NCI-H2081 (cell line): ENCODE measurements around the gene DNAL1.

Experiments
- DNase-seq, 2 experiments: peaks; one replicate each; lab custom pipeline; 2025; lab: John Stamatoyannopoulos, UW

Gene DNAL1

DNA sequence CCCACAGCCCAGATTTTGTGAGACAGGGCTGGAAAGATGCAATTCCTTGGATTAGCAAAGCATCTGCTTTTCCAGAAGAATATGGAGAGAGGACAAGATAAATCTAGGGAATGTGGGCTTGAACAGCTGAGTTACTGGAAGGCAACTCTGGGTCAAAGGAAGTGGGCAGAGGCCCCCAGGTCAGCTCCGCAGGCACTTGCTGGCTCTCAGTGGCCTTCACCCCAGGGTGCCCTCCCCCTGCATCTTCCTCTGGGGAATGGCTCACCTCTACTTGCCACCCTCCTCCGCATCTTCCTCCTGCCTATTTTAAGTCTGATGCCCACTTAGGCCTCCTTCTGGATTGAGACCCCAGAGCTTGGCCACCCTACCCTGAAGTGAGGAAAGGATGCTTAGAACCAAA is 79.9 kb downstream of the DNAL1 start:
- DNase-seq = no peak

DNA sequence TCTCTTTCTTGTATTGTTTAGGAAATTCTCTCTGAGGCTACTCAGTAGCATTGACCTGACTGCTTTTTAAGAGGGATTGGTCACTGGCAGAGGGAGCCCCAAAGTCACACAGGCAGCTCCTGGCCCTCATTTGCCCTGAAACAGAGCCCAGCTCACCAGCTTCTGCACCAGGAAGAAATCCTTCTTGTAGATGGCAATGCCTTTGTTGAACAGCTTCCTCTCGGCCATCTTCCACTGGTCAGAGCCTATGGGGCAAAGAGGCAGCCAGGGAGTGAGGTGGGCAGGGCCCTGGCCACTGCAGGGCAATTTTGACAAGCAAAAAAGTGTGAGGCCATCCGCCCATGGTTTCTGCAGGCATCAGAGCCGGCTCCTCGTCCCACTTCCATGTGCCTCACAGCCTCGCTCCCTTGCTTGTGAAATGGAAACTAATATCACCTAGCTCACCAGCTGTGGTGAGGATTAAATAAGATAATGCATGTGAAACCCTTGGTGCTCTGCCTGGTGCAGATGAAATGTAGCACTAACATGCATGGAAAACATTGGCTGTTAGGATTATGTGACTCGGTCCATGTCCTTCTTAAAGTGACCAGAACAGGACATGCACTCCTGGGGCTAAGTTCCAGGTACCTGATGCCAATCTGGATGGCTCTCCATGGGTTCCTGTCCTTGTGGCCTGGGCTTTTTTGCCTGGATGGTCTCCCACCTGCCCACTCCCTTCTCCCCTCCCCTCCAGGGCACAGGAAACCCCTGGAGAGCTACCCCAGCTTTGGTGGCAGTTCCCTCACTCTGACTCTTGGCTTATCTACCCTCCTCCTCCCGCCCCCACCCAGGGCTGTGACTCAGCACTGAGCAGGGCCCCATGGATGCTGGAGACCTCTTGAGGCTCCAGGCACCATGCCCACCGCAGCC is 80.6 kb downstream of the DNAL1 start:
- no peak for DNase-seq

DNA sequence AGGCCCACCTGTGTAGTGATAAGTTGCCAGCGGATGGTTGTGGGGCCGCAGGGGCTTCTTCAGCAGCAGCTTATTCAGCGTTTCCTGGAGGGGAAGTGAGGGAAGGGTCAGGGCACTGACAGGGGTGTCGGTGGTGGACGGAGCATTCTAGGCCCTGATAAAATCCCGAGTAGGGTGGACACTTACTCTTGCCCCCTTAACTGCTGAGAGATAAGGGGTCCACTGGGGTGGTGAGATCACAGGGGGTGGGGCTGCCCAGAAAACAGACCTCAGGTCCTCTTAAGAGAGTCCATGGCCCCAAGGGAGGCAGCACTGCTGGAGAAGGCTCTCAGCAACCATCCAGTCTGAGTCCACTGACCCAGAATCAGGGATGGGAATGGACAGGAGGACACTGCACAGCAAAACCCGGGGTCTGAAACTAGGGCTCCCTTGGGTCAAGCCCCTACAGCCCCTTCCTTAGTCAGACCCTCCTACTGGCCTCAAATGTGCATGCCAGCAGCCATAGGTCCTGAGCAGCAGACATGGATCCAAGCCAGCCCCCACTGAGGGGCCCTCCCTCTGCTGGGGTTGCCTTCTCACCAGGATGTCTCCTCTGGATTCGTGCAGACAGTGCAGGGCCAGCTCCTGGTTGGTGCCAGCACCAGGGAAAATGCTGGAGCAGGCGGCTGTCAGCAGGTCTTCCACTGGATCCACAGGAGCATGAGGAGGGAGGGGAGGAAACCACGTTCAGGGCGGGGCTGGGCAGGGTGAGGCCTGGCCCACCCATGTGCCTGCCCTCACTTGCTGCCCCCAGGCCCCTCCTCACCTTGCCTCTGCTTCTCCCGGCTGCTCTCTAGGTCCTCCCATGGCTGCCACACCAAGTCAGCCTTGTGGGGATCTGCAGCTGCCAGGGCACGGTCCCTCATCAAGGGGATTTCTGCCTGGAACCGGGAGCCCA is 81.5 kb downstream of the DNAL1 start:
- no peak for DNase-seq

DNA sequence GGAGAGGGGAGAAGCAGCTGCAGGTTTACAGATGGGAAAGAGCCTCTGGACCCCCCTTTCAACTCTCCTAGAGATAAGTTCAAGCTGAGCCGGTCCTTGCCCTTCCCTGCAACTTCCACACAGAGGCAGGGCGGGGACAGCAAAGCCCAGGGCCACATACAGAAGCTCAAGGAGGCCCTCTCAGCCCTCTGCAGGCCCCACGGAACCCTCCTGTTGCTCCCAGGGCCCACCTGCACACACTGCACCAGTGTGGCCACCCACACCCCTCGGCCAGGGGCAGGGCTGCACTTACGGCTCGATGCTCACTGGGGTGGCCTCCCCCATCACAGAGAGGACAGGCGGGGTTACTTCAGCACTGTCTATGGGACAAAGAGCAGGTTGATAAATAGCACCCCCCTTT is 82.4 kb downstream of the DNAL1 start:
- no peak for DNase-seq

DNA sequence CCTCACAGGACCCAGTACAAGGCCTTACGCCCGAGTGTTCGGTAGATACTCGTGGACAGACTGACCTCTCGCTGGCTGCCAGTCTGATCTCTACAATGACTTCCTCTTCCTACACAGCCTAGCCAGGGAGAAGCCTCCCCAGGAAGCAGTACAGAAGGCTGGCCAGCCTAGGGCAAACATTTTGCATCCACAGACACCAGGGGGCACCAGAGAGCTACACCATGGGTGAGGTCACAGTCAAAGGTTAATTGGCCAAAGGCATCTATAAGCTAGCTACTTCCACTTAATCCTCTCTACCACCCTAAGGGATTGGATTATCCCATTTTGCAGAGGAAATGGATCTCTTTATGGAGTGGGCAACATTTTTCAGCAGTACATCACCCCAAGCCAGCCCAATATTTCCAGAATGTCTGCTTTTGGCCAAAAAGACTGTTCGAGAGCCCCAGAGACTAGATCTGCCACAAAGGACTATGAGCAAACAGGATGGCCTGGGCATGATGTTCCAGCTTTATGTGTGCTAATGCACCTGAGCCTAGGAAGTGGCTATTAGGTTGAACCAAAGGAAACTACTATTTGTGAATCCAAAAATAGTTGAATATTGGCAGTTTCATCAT is 84.0 kb downstream of the DNAL1 start:
- DNase-seq = peak; percentile 68 to 72

DNA sequence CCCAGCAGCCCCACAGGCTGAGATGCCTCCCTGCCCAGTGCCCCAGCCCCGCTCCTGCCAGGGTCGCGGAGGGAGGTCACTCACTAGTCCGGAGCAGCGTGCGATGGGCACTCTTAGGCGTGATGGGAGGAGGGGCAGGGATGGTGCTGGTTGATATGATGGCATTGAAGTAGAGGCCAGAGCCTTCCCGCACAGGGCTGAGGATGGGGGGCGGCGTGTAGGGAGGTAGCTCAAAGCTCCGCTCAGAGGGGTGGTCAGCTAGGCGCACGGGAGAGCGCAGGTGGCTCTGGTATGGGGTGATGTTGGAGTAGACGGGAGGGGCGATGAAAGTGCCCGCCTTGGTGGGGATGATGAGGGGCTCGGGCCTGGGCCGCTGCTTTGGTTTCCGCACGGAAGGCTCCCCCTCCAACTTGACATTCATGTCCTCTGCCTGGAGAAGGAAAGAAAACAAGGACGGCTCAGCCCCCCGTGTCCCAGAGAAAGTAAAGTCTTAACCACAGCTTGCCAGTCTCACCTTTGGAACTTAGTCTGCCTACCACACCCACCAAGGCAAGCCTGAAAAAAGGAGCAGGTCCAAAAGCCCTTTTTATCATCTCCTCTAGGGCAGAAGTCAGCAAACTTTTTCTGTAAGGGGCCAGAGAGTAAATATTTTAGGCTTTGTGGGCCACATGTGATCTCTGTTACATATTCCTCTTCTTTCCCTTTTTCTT is 84.9 kb downstream of the DNAL1 start:
- DNase-seq = no peak

DNA sequence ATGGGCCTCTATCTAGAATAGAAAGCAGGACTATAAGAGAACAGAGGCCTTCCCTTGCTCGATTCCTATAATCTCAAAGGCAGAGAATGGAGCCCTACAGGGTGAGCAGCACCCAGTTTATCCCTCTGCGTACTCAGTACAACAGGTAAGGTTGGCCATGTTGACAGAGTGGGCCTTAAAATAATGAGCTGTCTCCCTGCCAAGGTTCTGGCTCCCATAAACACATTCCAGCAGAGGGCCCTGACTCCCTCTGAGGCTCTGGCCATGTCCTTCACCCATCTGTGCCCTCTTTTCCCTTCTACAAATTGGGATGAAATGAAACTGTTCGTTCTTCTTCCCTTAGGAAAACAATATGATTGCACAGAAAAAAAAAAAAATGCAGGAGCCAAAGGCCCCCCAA is 86.3 kb downstream of the DNAL1 start:
- DNase-seq = no peak

DNA sequence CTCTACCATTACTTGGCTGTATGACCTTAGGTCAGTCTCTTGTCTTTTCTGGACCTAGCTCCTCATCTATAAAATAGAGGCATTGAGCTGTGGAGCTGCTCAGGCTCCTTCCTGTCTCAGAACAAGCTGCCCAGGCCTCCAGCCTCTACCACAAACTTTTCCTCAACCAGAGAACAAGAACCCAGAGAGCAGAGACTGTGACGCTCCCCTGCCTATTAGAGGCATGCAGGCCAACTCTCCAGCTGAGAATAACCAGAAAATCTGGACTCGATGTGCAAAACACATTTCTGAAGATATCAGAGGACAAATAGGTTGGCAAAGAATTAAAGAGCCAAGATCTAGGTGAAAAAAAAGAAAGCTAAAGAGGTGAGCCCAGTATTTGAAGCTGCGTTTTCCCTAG is 87.2 kb downstream of the DNAL1 start:
- no peak for DNase-seq

DNA sequence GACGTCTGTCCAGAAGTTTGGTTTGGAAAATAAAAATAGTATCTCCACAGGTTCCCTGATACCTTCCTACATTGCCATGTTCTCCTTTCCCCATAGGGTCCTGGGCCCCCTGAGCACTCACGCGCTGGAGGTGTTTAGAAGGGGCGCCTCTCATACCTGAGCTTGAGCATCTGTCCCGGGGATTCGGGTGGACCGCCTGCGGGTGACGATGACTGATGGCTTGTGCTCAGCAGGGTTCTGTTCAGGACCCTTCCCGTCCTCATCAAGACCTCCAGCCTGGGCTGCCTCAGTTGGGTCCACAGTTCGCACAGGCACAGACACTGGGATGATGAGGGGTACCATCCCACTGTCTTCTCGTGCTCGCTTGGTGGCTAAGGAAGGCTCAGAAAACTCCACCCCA is 92.1 kb downstream of the DNAL1 start:
- no peak for DNase-seq

DNA sequence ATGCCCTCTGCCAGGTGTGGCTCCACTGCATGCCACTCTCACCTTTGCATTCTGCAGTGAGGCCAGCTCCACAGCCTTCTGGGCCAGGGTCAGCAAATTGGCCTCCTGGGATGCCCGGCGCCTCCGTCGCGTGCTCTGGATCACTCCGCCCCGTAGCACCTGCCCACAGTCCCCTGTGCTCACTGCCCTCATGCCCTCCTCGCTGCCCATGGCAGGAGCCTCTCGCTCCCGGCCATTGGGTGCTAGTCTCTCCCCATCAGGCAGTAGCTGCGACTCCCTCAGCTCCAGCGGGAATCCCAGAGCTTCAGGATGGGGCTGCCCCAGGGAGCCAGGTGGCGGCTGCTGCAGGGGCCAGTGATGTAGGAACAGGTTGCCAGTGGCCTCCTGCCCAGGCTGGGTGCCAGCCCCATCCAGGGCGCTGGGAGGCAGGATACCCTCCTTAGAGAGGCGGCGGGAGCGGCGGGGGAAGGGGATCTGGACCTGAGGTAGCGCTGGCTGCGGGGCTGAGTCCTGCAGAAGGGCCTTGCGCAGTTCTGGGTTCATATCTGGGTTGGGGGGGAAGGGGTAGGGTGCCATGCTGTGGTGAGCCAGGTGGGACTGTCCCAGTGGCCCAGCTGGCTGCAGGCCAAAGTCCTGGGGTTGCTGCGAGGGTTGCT is 93.9 kb downstream of the DNAL1 start:
- DNase-seq = no peak

DNA sequence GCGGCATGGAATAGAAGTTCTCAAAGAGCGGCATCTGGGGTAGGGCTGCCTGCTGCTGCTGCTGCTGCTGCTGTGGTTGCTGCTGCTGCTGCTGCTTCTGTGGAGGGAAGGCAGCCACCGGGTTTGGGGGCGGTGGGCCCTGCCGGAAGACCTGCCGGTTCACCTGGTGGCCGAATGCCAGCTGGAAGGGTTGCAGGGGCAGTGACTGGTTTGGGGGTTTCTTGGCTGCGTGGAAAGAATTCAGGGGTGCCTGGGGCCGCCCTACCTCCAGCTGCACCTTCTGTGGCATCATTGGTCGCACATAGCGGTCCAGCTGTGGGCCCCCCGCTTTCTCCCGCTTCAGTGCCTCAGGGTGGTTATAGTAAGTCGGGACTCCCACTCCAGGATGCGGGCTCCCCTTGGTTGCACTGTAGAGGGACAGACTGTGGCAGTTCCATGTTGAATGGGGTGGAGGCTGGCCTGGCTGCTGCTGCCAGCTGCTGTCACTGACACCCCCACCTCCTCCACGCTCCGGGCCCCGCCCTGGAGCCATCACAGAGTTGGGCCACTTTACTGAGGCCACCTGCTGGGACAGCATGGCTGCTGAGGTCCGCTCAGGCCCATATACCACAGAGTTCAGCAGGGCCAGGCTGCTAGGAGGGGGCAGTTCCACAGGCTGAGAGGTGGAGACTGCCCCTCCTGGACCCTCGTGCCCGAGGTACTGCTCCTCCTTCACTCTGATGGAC is 94.5 kb downstream of the DNAL1 start:
- no peak for DNase-seq

DNA sequence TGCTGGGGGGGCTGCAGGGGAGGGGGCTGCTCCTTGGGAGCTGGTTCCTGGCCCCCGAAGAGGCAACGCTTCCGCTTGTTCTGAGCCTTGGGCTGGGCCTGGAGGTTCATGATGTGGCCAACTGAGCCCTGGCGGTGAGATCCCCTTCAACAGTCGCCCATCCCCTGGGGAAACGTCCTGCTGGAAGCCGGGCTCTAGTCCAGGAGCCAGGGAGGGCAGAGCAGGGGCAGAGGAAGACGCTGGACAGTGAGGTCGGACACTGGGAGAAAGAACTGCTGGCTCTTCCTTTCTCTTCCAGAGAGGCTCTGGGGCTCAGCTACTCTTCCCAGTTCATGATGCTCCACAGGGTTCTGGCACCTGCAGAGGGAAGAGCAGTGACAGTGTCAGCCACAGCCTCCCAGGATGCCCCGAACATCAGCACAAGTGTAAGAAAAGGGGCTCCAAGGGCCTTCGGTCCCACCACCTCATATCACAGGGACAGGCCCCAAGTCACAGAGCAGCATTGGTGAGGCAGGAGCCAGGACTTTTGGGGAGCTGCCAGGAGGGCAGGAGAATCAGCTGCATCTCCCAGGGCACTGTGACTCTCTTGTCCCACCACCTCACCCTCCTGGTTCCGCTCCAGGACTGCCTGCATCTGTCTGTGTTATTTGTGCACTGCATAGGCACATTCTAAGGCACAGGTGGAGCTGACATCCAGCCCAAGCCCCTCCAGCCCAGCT is 95.3 kb downstream of the DNAL1 start:
- no peak for DNase-seq

DNA sequence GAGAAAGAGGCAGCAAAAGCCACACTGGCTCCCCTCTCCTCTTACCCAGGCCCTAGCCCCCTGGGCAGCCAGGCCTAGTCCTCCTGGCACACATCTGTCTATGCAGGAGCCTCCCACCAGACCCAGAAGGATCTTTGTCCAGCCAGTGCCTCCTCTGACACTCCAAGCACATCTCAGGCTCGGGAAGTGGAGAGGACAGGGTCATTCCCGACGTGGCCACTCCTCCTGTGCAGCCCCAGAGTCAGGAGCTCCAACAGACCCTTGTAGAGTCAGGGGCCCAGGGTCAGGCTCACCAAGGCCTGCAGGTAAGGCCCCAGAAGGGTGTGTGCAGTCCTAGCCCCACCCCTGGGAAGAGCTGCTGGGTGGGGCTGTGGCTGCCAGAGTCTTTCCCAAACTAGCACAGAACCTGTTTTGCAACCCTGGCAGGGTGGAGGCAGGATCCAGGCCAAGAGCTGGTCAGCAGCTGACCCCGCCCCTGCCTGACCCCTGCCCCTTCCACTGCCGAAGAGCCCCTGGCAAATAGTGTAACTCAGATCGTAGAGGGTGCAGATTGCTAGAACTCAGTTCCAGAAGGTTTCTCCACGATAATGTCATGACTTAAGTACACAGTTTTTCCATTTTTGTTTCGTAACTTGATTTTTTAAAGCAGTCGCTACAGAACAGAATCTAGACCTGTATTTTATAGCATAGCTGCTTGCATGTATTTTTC is 96.0 kb downstream of the DNAL1 start:
- no peak for DNase-seq

DNA sequence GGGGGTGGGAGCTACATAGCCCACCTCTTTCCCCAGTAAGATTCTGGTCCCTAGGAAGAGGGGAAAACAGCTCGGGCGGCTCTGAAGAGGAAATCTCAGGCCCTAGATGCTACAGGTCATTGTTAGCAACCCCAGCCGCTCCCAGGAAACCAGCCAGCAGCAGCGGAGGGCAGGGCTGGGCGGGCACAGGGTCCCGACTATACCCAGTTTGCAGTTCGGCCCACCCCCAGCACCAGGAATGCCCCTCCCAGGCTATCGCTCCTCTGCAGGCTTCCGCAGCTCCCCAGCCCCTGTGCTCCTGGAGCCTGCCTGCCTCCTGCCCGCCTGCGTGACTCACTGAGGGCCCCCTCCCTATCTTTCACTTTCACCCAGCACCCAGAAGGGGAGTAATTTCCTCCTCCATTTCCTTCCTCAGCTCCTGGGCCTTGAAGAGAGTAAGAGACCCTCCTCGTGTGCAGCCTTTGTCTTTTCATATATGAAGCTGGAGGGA is 96.6 kb downstream of the DNAL1 start:
- DNase-seq = no peak

DNA sequence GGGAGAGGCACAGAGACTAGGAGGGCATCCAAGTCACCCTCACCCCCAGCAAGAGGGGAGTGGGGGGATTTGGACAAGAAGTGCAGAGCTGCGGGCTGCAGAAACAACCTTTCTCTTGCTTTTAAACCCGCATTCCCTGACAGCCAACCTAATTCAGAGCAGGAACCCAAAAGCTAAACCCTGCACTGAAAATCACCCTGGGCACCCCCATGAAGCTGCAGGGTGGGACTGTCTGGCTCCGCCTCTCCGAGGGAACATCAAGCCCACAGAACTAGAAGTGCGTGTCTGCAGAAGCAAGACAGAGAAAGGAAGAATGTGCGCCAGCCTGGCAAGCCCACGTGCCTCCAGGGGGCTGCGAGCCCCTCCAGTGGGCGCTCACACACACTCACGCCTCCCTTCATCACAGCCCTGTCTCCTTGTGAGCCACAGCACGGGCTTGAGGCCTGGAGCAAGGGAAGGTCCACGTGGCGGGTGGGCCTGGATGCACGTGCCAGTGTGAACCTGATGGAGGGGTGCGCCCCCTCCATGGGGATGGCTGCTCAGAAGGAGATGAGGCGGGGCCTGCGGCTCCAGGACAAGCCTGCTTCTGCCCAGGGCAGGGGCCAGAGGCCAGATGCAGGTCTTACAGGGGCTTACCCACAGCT is 97.2 kb downstream of the DNAL1 start:
- no peak for DNase-seq

DNA sequence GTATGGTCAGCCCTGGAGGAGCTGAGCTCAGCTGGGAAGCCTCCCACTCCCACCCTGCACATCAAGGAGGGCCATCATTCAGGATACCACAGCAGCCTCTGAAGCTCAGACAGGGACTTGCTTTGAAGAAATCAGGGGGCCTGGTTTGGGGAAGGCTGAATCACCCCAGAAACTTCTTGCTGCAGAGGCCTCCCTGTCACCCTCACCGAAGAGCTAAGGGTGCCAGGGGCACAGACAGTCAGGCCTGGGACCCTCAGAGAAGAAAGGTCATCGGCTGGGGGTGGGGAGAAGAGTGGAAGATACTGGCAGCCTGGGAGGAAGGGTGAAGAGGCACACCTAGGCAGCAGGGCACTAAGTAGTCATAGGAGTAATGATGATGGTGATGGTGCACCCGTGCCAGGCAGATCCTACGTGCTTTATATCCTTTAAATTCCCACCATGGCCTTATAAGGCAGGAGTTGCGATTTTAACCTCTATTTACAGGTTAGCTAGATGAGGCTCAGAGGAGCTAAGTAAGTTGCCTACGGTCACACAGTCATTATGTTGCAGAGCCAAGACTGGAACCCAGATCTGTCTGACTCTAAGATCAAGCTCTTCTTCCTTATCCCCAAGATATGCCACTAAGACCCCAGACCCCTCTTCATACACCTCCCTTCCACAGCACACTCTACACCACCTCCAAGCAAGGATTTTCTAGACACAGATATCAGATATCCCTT is 97.9 kb downstream of the DNAL1 start:
- DNase-seq = no peak

DNA sequence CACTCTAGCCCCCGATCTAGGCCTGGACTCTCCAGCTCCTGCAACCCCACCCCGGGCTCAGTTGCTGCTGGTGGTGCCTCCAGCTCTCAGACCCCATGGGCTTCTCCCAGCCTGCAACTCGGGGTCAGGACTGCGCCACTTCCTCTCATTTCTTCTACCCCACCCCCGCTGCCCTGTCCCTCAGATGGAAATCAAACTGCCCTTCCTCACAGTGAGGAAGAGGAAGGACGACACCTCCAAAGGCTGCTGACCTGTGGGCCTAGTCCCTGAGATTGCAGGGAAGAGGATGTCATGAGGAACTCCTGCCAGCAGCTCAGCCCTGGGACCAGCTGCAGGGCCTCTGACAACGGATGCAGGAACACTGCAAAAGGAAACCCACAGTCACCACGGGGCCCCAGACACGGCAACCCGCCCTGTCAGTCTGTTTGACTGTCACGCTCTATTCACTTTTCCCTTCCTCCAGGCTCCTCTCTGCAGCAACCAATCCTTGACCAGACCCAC is 98.7 kb downstream of the DNAL1 start:
- DNase-seq = no peak
